Measurements from ENCODE around the gene MKNK1.
A peak's percentile ranks its signal among the peaks of the same experiment; 100 is the strongest.

The MKNK1 gene

GRCh38 chr1:46522184-46522968 lies 81.7 kb downstream of the MKNK1 start:
- Mint-ChIP-seq H3K4me3 (no peak overlapping the region), H3K4me1 (peaks cover 70% of the 10 kb centered on the region), H3K36me3 (ENCODE audit: low read depth) (no peaks in the 10 kb centered on the region), H3K27me3 (ENCODE audit: low read depth, poor library complexity) (peaks cover 85% of the 10 kb centered on the region), H3K27ac (no peak overlapping the region), H3K9me3 (no peaks in the 10 kb centered on the region)
- no peak for TF ChIP-seq CTCF (IDR thresholded peaks at IDR 0.05)
- DNase-seq = no peak

- H3K4me1 Mint-ChIP-seq = peaks cover 70% of the 10 kb centered on the region
Measured at GRCh38 chr1:46521414-46521813, 82.7 kb downstream of the MKNK1 start.

GRCh38 chr1:46520063-46520911 lies 83.8 kb downstream of the MKNK1 start:
- peak; percentile 66 for DNase-seq
- H3K27me3 Mint-ChIP-seq (ENCODE audit: low read depth, poor library complexity) = peaks cover 84% of the 10 kb centered on the region

More at GRCh38 chr1:46521414-46521813, 82.7 kb downstream of the MKNK1 start:
- Mint-ChIP-seq H3K4me3 (no peak overlapping the region), H3K27ac (no peak overlapping the region), H3K36me3 (ENCODE audit: low read depth) (no peaks in the 10 kb centered on the region), H3K9me3 (no peaks in the 10 kb centered on the region), H3K27me3 (ENCODE audit: low read depth, poor library complexity) (peaks cover 84% of the 10 kb centered on the region)
- no peak for TF ChIP-seq CTCF (IDR thresholded peaks at IDR 0.05)
- DNase-seq = no peak

GRCh38 chr1:46519209-46519608 lies 84.9 kb downstream of the MKNK1 start:
- peaks cover 55% of the 10 kb centered on the region for H3K4me1 Mint-ChIP-seq
- H3K9me3 Mint-ChIP-seq = no peaks in the 10 kb centered on the region
- TF ChIP-seq CTCF (IDR thresholded peaks at IDR 0.05) = no peak
- H3K4me3 Mint-ChIP-seq = no peak overlapping the region
- no peak overlapping the region for H3K27ac Mint-ChIP-seq
- peaks cover 84% of the 10 kb centered on the region for H3K27me3 Mint-ChIP-seq (ENCODE audit: low read depth, poor library complexity)
- no peak for DNase-seq
- H3K36me3 Mint-ChIP-seq (ENCODE audit: low read depth) = no peaks in the 10 kb centered on the region

More at GRCh38 chr1:46520063-46520911, 83.8 kb downstream of the MKNK1 start:
- Mint-ChIP-seq H3K27ac (no peak overlapping the region), H3K36me3 (ENCODE audit: low read depth) (no peaks in the 10 kb centered on the region), H3K4me1 (peaks cover 64% of the 10 kb centered on the region), H3K9me3 (no peaks in the 10 kb centered on the region), H3K4me3 (peak overlapping the region; percentile 27)
- TF ChIP-seq CTCF (IDR thresholded peaks at IDR 0.05) = no peak

GRCh38 chr1:46517932-46518498 lies 86.1 kb downstream of the MKNK1 start:
- no peaks in the 10 kb centered on the region for H3K36me3 Mint-ChIP-seq (ENCODE audit: low read depth)
- H3K4me3 Mint-ChIP-seq = peak overlapping the region; percentile 6
- DNase-seq = no peak
- no peak for TF ChIP-seq CTCF (IDR thresholded peaks at IDR 0.05)
- H3K27ac Mint-ChIP-seq = no peak overlapping the region
- H3K4me1 Mint-ChIP-seq = peaks cover 57% of the 10 kb centered on the region
- no peaks in the 10 kb centered on the region for H3K9me3 Mint-ChIP-seq
- peaks cover 79% of the 10 kb centered on the region for H3K27me3 Mint-ChIP-seq (ENCODE audit: low read depth, poor library complexity)
